BLaER1 treated with 17β-estradiol and CSF1 and Interleukin-3, amounts not matched to agents 10 nM and 100 nM (cell line): Measurements from ENCODE around the gene IKZF2.
"Not testable (repeated sequence)": the region's sequence is repeated elsewhere in the genome, so short reads cannot be mapped to it uniquely, and the experiment has no call there.

Experiments used
- H3K27ac ChIP-seq, 11 experiments: shearing (Covaris generic); formaldehyde crosslinking; 2 replicates each; pipeline ENCODE4 v1.8.1; 2022
- H3K27me3 ChIP-seq, 11 experiments: shearing (Covaris generic); formaldehyde crosslinking; 2 replicates each; pipeline ENCODE4 v1.8.1; 2022
- H3K36me3 ChIP-seq, 11 experiments: shearing (Covaris generic); formaldehyde crosslinking; 2 replicates each; pipeline ENCODE4 v1.8.1; 2022
- H3K4me1 ChIP-seq, 10 experiments: shearing (Covaris generic); formaldehyde crosslinking; 2 replicates each; pipeline ENCODE4 v1.8.1; 2022
- H3K4me2 ChIP-seq, 11 experiments: shearing (Covaris generic); formaldehyde crosslinking; 2 replicates each; pipeline ENCODE4 v1.8.1; 2022
- H3K4me3 ChIP-seq, 10 experiments: shearing (Covaris generic); formaldehyde crosslinking; 2 replicates each; pipeline ENCODE4 v1.8.1; 2022
- H3K9ac ChIP-seq, 11 experiments: shearing (Covaris generic); formaldehyde crosslinking; 2 replicates each; pipeline ENCODE4 v1.8.1; 2022
- H3K9me3 ChIP-seq, 11 experiments: shearing (Covaris generic); formaldehyde crosslinking; replicated peaks in 1 of 11; 2 replicates each; pipeline ENCODE4 v1.8.1; 2022
- H4K20me1 ChIP-seq, 11 experiments: shearing (Covaris generic); formaldehyde crosslinking; 2 replicates each; pipeline ENCODE4 v1.8.1; 2022
- Cebpa-rat ChIP-seq, 11 experiments: shearing (Covaris generic); IDR thresholded peaks; 2 replicates each; pipeline ENCODE4 v1.8.1; 2022

The IKZF2 gene

GRCh38 chr2:213043566-213043965 lies 107.8 kb downstream of the IKZF2 start:
- TF ChIP-seq Cebpa-rat (IDR thresholded peaks at IDR 0.05): no peak
- Histone ChIP-seq H3K27ac (no peak overlapping the region), H3K9ac (no peak overlapping the region), H3K36me3 (peaks cover 0 to 44% (median 15%) of the 10 kb centered on the region in 11 experiments; a peak in 10 of 22 replicates), H3K4me1 (peaks cover 0 to 10% (median 0%) of the 10 kb centered on the region in 10 experiments; a peak in 10 of 20 replicates), H3K4me2 (no peak overlapping the region), H3K9me3 (peaks cover 0 to 21% (median 6%) of the 10 kb centered on the region in 11 experiments; a peak in 11 of 22 replicates), H3K4me3 (no peak overlapping the region), H4K20me1 (no peaks in the 10 kb centered on the region), H3K27me3 (no peaks in the 10 kb centered on the region)

- no peak for TF ChIP-seq Cebpa-rat (IDR thresholded peaks at IDR 0.05)
- Histone ChIP-seq H3K36me3 (peaks cover 0 to 41% (median 15%) of the 10 kb centered on the region in 11 experiments; a peak in 10 of 22 replicates), H3K27ac (no peak overlapping the region), H3K4me1 (peaks cover 11 to 23% (median 12%) of the 10 kb centered on the region in 10 experiments), H3K9me3 (peaks cover 0 to 21% (median 6%) of the 10 kb centered on the region in 11 experiments; a peak in 11 of 22 replicates), H3K27me3 (no peaks in the 10 kb centered on the region), H4K20me1 (no peaks in the 10 kb centered on the region), H3K9ac (no peak overlapping the region), H3K4me3 (no peak overlapping the region), H3K4me2 (no peak overlapping the region)
These were observed 109.2 kb downstream of the IKZF2 start for GRCh38 chr2:213042262-213042661.

GRCh38 chr2:213036836-213037235 lies 114.6 kb downstream of the IKZF2 start:
- H3K4me3 ChIP-seq: no peak overlapping the region
- peak overlapping the region in 3 of 11 experiments; percentile 53 to 77 (median 73); a peak in 5 of 22 replicates for H3K9ac ChIP-seq
- TF ChIP-seq Cebpa-rat (IDR thresholded peaks at IDR 0.05): no peak
- H3K9me3 ChIP-seq: peaks cover 0 to 9% (median 0%) of the 10 kb centered on the region in 11 experiments; a peak in 5 of 22 replicates
- H3K27ac ChIP-seq: peak overlapping the region in 7 of 11 experiments; percentile 33 to 91 (median 77); a peak in 13 of 22 replicates
- H4K20me1 ChIP-seq: no peaks in the 10 kb centered on the region
- H3K4me2 ChIP-seq: peak overlapping the region in 9 of 11 experiments; percentile 64 to 83 (median 73); a peak in 15 of 22 replicates
- H3K36me3 ChIP-seq: peaks cover 0 to 3% (median 0%) of the 10 kb centered on the region in 11 experiments; a peak in 2 of 22 replicates
- peaks cover 17 to 39% (median 29%) of the 10 kb centered on the region in 10 experiments for H3K4me1 ChIP-seq
- no peaks in the 10 kb centered on the region for H3K27me3 ChIP-seq

- TF ChIP-seq Cebpa-rat (IDR thresholded peaks at IDR 0.05): no peak
- peaks cover 0 to 3% (median 0%) of the 10 kb centered on the region in 11 experiments; a peak in 1 of 22 replicates for H3K36me3 ChIP-seq
- H4K20me1 ChIP-seq: no peaks in the 10 kb centered on the region
- H3K4me1 ChIP-seq: peaks cover 17 to 39% (median 29%) of the 10 kb centered on the region in 10 experiments
- peak overlapping the region in 1 of 11 experiments; percentile 31; a peak in 1 of 22 replicates for H3K27ac ChIP-seq
- no peak overlapping the region for H3K4me3 ChIP-seq
- no peak overlapping the region for H3K9ac ChIP-seq
- no peaks in the 10 kb centered on the region for H3K27me3 ChIP-seq
- H3K4me2 ChIP-seq: peak overlapping the region in 6 of 11 experiments; percentile 1 to 25 (median 8); a peak in 8 of 22 replicates
- peaks cover 0 to 6% (median 0%) of the 10 kb centered on the region in 11 experiments; a peak in 1 of 22 replicates for H3K9me3 ChIP-seq
These were observed 116.8 kb downstream of the IKZF2 start for GRCh38 chr2:213034585-213034984.

- H3K36me3 ChIP-seq: peaks cover 0 to 3% (median 0%) of the 10 kb centered on the region in 11 experiments; a peak in 1 of 22 replicates
- no peaks in the 10 kb centered on the region for H3K27me3 ChIP-seq
- TF ChIP-seq Cebpa-rat (IDR thresholded peaks at IDR 0.05): no peak
- H3K27ac ChIP-seq: no peak overlapping the region
- no peak overlapping the region for H3K4me2 ChIP-seq
- peaks cover 10 to 24% (median 17%) of the 10 kb centered on the region in 10 experiments for H3K4me1 ChIP-seq
- no peaks in the 10 kb centered on the region for H4K20me1 ChIP-seq
- peaks cover 0 to 6% (median 0%) of the 10 kb centered on the region in 11 experiments; a peak in 1 of 22 replicates for H3K9me3 ChIP-seq
- H3K4me3 ChIP-seq: no peak overlapping the region
- H3K9ac ChIP-seq: no peak overlapping the region
These were observed 118.8 kb downstream of the IKZF2 start for GRCh38 chr2:213032607-213033006.

DNA sequence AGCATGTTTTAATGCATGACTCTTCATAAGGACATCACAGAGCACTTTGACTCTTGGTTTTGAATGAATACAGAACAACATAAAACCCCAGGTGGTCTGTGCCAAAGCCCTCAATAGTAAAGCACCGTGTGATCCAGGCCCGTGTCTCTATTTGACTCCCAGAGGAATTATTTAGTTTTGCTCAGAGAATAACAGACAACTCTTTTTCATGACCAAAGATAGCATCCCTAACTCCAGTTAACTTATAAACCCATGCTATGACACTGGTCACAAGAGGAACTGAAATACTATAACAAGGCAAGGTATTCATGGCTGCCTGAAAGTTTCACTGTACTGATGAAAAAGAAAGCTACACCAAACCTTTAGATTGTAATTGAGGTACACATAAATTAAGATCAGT lies 128.4 kb downstream of the IKZF2 start:
- no peak overlapping the region for H3K4me2 ChIP-seq
- H3K4me3 ChIP-seq: no peak overlapping the region
- no peaks in the 10 kb centered on the region for H3K9me3 ChIP-seq
- no peaks in the 10 kb centered on the region for H4K20me1 ChIP-seq
- no peak overlapping the region for H3K9ac ChIP-seq
- TF ChIP-seq Cebpa-rat (IDR thresholded peaks at IDR 0.05): no peak
- peaks cover 0 to 9% (median 0%) of the 10 kb centered on the region in 11 experiments; a peak in 7 of 22 replicates for H3K36me3 ChIP-seq
- H3K4me1 ChIP-seq: 0 out of 20 replicates have a peak, but pooled peaks cover 0 to 3% (median 0%) of the 10 kb centered on the region in 10 experiments
- H3K27me3 ChIP-seq: no peaks in the 10 kb centered on the region
- no peak overlapping the region for H3K27ac ChIP-seq

DNA sequence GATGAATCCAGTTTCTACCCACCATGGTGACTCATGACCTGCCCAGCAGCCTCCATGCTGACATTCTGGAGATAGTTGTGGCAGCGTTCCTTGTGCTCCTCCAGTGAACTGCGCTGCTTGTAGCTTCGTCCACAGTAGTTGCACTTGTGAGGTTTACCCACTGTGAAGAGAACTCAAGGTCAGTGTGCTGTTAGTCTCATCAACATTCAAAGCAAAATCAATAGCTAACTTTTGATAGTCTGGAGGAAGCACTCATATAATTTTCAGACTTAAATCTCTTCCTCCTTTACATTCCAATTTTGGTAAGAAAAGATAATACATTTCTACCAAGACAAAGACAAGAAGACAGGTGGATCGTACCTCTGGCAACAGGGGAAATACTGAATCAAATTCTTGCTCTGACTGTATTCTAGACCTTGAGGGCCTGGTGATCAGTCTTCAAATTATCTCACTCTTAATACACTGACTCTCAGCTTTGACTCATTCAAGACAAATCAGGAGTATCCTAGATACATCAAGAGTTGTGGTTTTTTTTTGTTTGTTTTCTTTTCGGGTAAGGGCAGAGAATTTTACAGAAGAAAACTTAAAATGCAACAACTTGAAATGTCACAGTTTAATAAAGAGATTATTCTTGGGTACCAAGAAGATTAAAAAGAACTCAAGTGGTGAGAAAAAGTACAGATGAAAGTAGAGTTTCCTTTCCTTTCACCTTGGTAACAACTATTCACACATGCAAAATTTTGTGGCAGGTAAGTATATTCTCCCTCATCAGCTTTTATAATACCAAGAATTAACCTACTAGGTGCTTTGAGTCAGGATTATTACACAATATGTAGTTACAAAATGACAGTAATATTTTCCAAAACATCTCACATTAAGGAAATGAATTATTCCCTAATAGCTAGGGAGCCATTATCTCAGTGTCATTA lies 129.2 kb downstream of the IKZF2 start:
- peaks cover 0 to 9% (median 0%) of the 10 kb centered on the region in 11 experiments; a peak in 7 of 22 replicates for H3K36me3 ChIP-seq
- no peak overlapping the region for H3K4me3 ChIP-seq
- H3K4me2 ChIP-seq: no peak overlapping the region
- no peaks in the 10 kb centered on the region for H4K20me1 ChIP-seq
- 0 out of 20 replicates have a peak, but pooled peaks cover 0 to 3% (median 0%) of the 10 kb centered on the region in 10 experiments for H3K4me1 ChIP-seq
- no peaks in the 10 kb centered on the region for H3K27me3 ChIP-seq
- no peaks in the 10 kb centered on the region for H3K9me3 ChIP-seq
- H3K27ac ChIP-seq: no peak overlapping the region
- TF ChIP-seq Cebpa-rat (IDR thresholded peaks at IDR 0.05): no peak
- no peak overlapping the region for H3K9ac ChIP-seq

DNA sequence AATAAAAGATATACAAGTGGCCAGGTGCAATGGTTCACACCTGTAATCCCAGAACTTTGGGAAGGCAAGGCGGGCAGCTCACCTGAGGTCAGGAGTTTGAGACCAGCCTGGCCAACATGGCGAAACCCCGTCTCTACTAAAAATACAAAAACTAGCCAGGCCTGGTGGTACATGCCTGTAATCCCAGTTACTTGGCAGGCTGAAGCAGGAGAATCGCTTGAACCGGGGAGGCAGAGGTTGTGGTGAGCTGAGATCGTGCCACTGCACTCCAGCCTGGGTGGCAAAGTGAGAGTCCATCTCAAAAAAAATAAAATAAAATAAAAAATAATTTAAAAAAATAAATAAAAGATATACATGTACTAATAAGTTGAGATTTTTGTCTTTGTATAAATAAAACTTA lies 130.5 kb downstream of the IKZF2 start:
- not testable (repeated sequence) for H3K27me3 ChIP-seq, H3K4me2 ChIP-seq, H3K27ac ChIP-seq, H4K20me1 ChIP-seq, H3K36me3 ChIP-seq, H3K4me3 ChIP-seq, H3K9ac ChIP-seq, H3K4me1 ChIP-seq, H3K9me3 ChIP-seq

DNA sequence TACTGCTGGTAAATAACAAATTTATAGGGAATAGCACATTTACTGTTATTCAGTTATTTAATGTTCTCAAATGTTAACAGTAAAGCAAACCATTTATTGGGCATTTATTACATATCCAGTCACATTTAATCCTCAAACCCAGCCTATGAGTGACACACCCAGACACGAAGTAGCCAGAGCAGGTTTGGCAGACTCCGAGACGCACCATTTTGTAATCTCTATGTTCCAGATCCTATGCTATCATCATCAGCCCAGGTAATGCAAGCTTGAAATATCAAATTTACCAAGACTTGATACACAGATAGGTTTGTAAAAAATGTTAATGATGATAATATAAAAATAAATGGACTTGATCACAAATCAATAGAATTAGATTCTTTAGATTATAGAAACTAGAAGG lies 131.1 kb downstream of the IKZF2 start:
- Histone ChIP-seq H3K27me3 (no peaks in the 10 kb centered on the region), H3K4me1 (0 out of 20 replicates have a peak, but pooled peaks cover 0 to 3% (median 0%) of the 10 kb centered on the region in 10 experiments), H3K9me3 (no peaks in the 10 kb centered on the region), H4K20me1 (no peaks in the 10 kb centered on the region), H3K27ac (no peak overlapping the region), H3K4me2 (no peak overlapping the region), H3K9ac (no peak overlapping the region), H3K4me3 (no peak overlapping the region), H3K36me3 (peaks cover 0 to 9% (median 0%) of the 10 kb centered on the region in 11 experiments; a peak in 7 of 22 replicates)
- no peak for TF ChIP-seq Cebpa-rat (IDR thresholded peaks at IDR 0.05)
